Measurements from ENCODE around the gene UNK. TPM values are rescaled to one million over a fixed set of nuclear protein-coding genes. Genes with fewer than 3 reads are reported as not detected.

UNK gene
- total RNA-seq, 1 experiment from 2014 or later, result 16.0 TPM

GRCh38 chr17:75819678-75820077 lies 35.1 kb downstream of the UNK start:
- no TSS peak for BruUV-seq (replicated peaks)
- POLR2A ChIA-PET, result interaction anchor here (1.6 kb wide), 1 partner anchor 36 kb away, joined by 4 read pairs; the partner anchor contains the start of gene WBP2
- H3K4me3 Mint-ChIP-seq (ENCODE audit: unreplicated experiment), result no peak overlapping the region

GRCh38 chr17:75820094-75821080 lies 35.8 kb downstream of the UNK start:
- BruUV-seq (replicated peaks), result no TSS peak
- intact Hi-C loops (cut with micrococcal nuclease), result no loop called here
- POLR2A ChIA-PET, result interaction anchor here (1.6 kb wide), 1 partner anchor 35 kb away, joined by 4 read pairs; the partner anchor contains the start of gene WBP2
- CTCF ChIA-PET, result interaction anchor here (1.0 kb wide), 1 partner anchor 10 kb away, joined by 3 read pairs; no protein-coding TSS in a partner anchor
- H3K27me3 Mint-ChIP-seq (ENCODE audit: insufficient read depth, unreplicated experiment), result no peaks in the 10 kb centered on the region
- H3K4me3 Mint-ChIP-seq (ENCODE audit: unreplicated experiment), result no peak overlapping the region
- H3K9me3 Mint-ChIP-seq (ENCODE audit: unreplicated experiment), result no peaks in the 10 kb centered on the region
- H3K36me3 Mint-ChIP-seq (ENCODE audit: insufficient read depth, unreplicated experiment), result peaks cover 30% of the 10 kb centered on the region
- DNase-seq (ENCODE audit: unreplicated experiment), result no peak
- H3K4me1 Mint-ChIP-seq (ENCODE audit: insufficient read depth, unreplicated experiment), result no peaks in the 10 kb centered on the region
- no peak overlapping the region for H3K27ac Mint-ChIP-seq (ENCODE audit: low read depth, unreplicated experiment)
- no peak for TF ChIP-seq CTCF (IDR thresholded peaks at IDR 0.05; ENCODE audit: unreplicated experiment)

More at GRCh38 chr17:75819678-75820077, 35.1 kb downstream of the UNK start:
- no peak overlapping the region for H3K27ac Mint-ChIP-seq (ENCODE audit: low read depth, unreplicated experiment)
- intact Hi-C loops (cut with micrococcal nuclease), result loop anchor here (5.0 kb wide), 1 partner anchor 42 kb away; a partner anchor contains a TSS
- H3K9me3 Mint-ChIP-seq (ENCODE audit: unreplicated experiment), result no peaks in the 10 kb centered on the region
- no peak for DNase-seq (ENCODE audit: unreplicated experiment)
- H3K36me3 Mint-ChIP-seq (ENCODE audit: insufficient read depth, unreplicated experiment), result peaks cover 30% of the 10 kb centered on the region
- H3K27me3 Mint-ChIP-seq (ENCODE audit: insufficient read depth, unreplicated experiment), result no peaks in the 10 kb centered on the region
- CTCF ChIA-PET, result no interaction called here
- peaks cover 6% of the 10 kb centered on the region for H3K4me1 Mint-ChIP-seq (ENCODE audit: insufficient read depth, unreplicated experiment)
- TF ChIP-seq CTCF (IDR thresholded peaks at IDR 0.05; ENCODE audit: unreplicated experiment), result no peak

GRCh38 chr17:75821552-75821951 lies 36.9 kb downstream of the UNK start:
- Mint-ChIP-seq H3K36me3 (ENCODE audit: insufficient read depth, unreplicated experiment) (peaks cover 27% of the 10 kb centered on the region), H3K27me3 (ENCODE audit: insufficient read depth, unreplicated experiment) (no peaks in the 10 kb centered on the region)
- POLR2A ChIA-PET, result no interaction called here

More at GRCh38 chr17:75821552-75821951, 36.9 kb downstream of the UNK start:
- no peak overlapping the region for H3K27ac Mint-ChIP-seq (ENCODE audit: low read depth, unreplicated experiment)
- intact Hi-C loops (cut with micrococcal nuclease), result no loop called here
- no peak for TF ChIP-seq CTCF (IDR thresholded peaks at IDR 0.05; ENCODE audit: unreplicated experiment)
- H3K4me3 Mint-ChIP-seq (ENCODE audit: unreplicated experiment), result no peak overlapping the region
- BruUV-seq (replicated peaks), result no TSS peak
- H3K4me1 Mint-ChIP-seq (ENCODE audit: insufficient read depth, unreplicated experiment), result no peaks in the 10 kb centered on the region
- CTCF ChIA-PET, result interaction anchor here (0.6 to 0.8 kb wide), 2 partner anchors 9 to 45 kb away, joined by 3 to 6 read pairs; no protein-coding TSS in a partner anchor
- DNase-seq (ENCODE audit: unreplicated experiment), result no peak
- no peaks in the 10 kb centered on the region for H3K9me3 Mint-ChIP-seq (ENCODE audit: unreplicated experiment)
